ENCODE data around the gene UNC13C. TPM values are rescaled to one million over a fixed set of nuclear protein-coding genes. Genes with fewer than 3 reads are reported as not detected.

UNC13C gene
- total and polyA plus RNA-seq, 10 of the 15 experiments (the other 5 are each of a cell fraction or from before 2014, with no cell fraction given), result 9.9 to 81.3 (median 25.0) TPM

DNA sequence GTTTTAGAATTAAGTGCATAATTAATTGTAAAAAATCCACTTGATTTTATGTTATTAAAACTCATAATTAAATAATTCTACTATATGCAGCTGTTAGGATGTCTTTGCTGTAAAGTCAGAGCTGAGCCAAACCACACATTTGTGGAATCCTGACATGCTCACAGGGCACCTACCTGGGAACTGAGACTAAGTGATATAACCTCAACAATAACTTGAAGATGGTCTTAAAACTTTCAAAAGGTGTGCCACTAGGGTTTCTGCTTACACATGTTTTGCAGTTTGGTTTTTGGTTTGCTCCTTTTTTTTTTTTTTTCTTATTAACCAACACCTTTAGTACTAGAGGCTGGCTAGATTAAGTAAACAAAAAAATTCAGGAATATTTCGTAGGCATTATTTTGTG is 549.8 kb downstream of the UNC13C start (continued):
- TF ChIP-seq, protein P1, sequence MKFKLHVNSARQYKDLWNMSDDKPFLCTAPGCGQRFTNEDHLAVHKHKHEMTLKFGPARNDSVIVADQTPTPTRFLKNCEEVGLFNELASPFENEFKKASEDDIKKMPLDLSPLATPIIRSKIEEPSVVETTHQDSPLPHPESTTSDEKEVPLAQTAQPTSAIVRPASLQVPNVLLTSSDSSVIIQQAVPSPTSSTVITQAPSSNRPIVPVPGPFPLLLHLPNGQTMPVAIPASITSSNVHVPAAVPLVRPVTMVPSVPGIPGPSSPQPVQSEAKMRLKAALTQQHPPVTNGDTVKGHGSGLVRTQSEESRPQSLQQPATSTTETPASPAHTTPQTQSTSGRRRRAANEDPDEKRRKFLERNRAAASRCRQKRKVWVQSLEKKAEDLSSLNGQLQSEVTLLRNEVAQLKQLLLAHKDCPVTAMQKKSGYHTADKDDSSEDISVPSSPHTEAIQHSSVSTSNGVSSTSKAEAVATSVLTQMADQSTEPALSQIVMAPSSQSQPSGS (IDR thresholded peaks at IDR 0.05; ENCODE audit: low read length), result no peak
- TF ChIP-seq IRF4 (IDR thresholded peaks at IDR 0.05; ENCODE audit: low read depth, low read length) (no peak), MTA2 (IDR thresholded peaks at IDR 0.05; ENCODE audit: low read depth) (no peak), NR2C1 (IDR thresholded peaks at IDR 0.05) (no peak), EP300 (IDR thresholded peaks at IDR 0.05; ENCODE audit: borderline replicate concordance in 1 of 2, control insufficient read depth in 1 of 2, low read depth in 2 of 2, low read length in 2 of 2) (no peak)

DNA sequence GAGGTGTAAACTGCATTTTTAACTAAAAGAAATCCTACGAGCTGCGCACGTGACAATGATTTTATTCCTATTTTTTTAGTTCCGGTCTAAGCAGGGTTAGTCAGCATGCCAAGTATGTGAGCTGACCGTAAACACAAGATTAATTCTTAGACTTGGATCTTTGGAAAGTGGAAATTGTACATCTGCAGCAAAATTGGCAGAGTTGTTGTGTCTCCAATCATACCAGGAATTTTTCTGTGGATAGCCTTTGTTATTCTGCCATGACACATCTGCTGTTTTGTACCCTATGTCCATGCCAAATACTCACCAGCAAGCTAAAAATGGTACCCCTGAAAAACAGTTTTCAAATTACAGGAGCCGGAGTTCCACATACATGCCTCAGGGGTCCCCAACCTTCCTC is 562.5 kb downstream of the UNC13C start:
- Histone ChIP-seq H3K79me2 (ENCODE audit: control insufficient read depth, insufficient read depth, low read length) (no peaks in the 10 kb centered on the region), H3K4me3 (no peak overlapping the region), H2AFZ (ENCODE audit: control insufficient read depth, low read depth, low read length) (no peak overlapping the region), H3K9ac (ENCODE audit: control insufficient read depth, insufficient read depth, low read length) (no peak overlapping the region), H3K4me1 (ENCODE audit: control insufficient read depth, insufficient read depth, low read length) (no peaks in the 10 kb centered on the region), H3K27ac (ENCODE audit: control insufficient read depth, insufficient read depth) (no peak overlapping the region), H3K9me3 (replicated peaks; ENCODE audit: control insufficient read depth, insufficient read depth, low read length) (no peaks in the 10 kb centered on the region), H3K4me2 (ENCODE audit: control insufficient read depth, insufficient read depth) (no peak overlapping the region), H4K20me1 (ENCODE audit: control insufficient read depth, insufficient read depth) (no peaks in the 10 kb centered on the region), H3K36me3 (ENCODE audit: control insufficient read depth in 2 of 2, insufficient read depth in 2 of 2, low read length in 1 of 2) (no peaks in the 10 kb centered on the region), H3K27me3 (replicated peaks in 1 of 2; ENCODE audit: control insufficient read depth in 2 of 2, insufficient read depth in 2 of 2, low read length in 1 of 2) (no peaks in the 10 kb centered on the region)
- DNase-seq (ENCODE audit: low read depth, low spot score) (no peak), ATAC-seq (no peak), FAIRE-seq (no peak)
- 0 out of 4 replicates have a peak, but pooled peaks of 1 of the 2 experiments have one; percentile 16 for TF ChIP-seq BHLHE40 (IDR thresholded peaks at IDR 0.05; ENCODE audit: borderline replicate concordance in 1 of 2, low read depth in 2 of 2, low read length in 1 of 2)
- TF ChIP-seq GATAD2B (conservative IDR thresholded peaks at IDR 0.05; ENCODE audit: low read depth), result no peak
- in situ Hi-C loops (cut with MboI) (no loop called here), intact Hi-C loops (cut with micrococcal nuclease; ENCODE audit: unreplicated experiment) (no loop called here)
- SMC1A ChIA-PET (ENCODE audit: uncharacterized antibody, unreplicated experiment), result interaction anchor here (1.0 to 1.9 kb wide), 4 partner anchors 14 to 36 kb away, joined by 3 to 10 read pairs (median 5); no protein-coding TSS in a partner anchor
- WGBS (ENCODE audit: insufficient coverage, insufficient replicate concordance, low lambda C conversion rate, missing lambda C conversion rate), result 53% methylated on average over 6 of the region's 6 CpGs
- POLR2A ChIA-PET, result no interaction called here
- CTCF ChIA-PET, result interaction anchor here (1.2 to 1.4 kb wide), 2 partner anchors 15 to 430 kb away, joined by 3 to 4 read pairs; no protein-coding TSS in a partner anchor
- RAD21 ChIA-PET (ENCODE audit: unreplicated experiment), result no interaction called here
- no TSS peak for BruUV-seq (replicated peaks)

Measured in GM12878 (cell line).